ENCODE data around the gene PHKA2.
"Not testable (repeated sequence)": the region's sequence is repeated elsewhere in the genome, so short reads cannot be mapped to it uniquely, and the experiment has no call there.

The PHKA2 gene

GRCh38 chrX:18886344-18887161 lies 97.4 kb downstream of the PHKA2 start:
- DNase-seq = peak; percentile 70

- DNase-seq = no peak
Observed at GRCh38 chrX:18886005-18886343, 97.9 kb downstream of the PHKA2 start.

GRCh38 chrX:18885328-18886004 lies 98.4 kb downstream of the PHKA2 start:
- no peak for DNase-seq

GRCh38 chrX:18884916-18885315 lies 99.0 kb downstream of the PHKA2 start:
- DNase-seq = no peak

- DNase-seq = no peak
Observed at GRCh38 chrX:18883961-18884765, 99.8 kb downstream of the PHKA2 start.

- no peak for DNase-seq
Observed at GRCh38 chrX:18883234-18883960, 100.5 kb downstream of the PHKA2 start.

GRCh38 chrX:18879144-18879543 lies 104.8 kb downstream of the PHKA2 start:
- no peak for DNase-seq

- no peak for DNase-seq
Observed at GRCh38 chrX:18877469-18877868, 106.4 kb downstream of the PHKA2 start.

- no peak for DNase-seq
Observed at GRCh38 chrX:18875256-18875878, 108.5 kb downstream of the PHKA2 start.

- DNase-seq = no peak
Observed at GRCh38 chrX:18874560-18875255, 109.2 kb downstream of the PHKA2 start.

GRCh38 chrX:18873836-18874235 lies 110.1 kb downstream of the PHKA2 start:
- DNase-seq = no peak

GRCh38 chrX:18873189-18873791 lies 110.6 kb downstream of the PHKA2 start:
- no peak for DNase-seq

- DNase-seq = no peak
Observed at GRCh38 chrX:18872621-18873020, 111.3 kb downstream of the PHKA2 start.

GRCh38 chrX:18871970-18872369 lies 111.9 kb downstream of the PHKA2 start:
- DNase-seq = no peak

- no peak for DNase-seq
Observed at GRCh38 chrX:18871161-18871890, 112.6 kb downstream of the PHKA2 start.

GRCh38 chrX:18864390-18864920 lies 119.5 kb downstream of the PHKA2 start:
- DNase-seq = no peak

GRCh38 chrX:18861511-18861910 lies 122.4 kb downstream of the PHKA2 start:
- DNase-seq = no peak

GRCh38 chrX:18856645-18856997 lies 127.3 kb downstream of the PHKA2 start:
- no peak for DNase-seq

GRCh38 chrX:18855919-18856644 lies 127.8 kb downstream of the PHKA2 start:
- no peak for DNase-seq

- DNase-seq = not testable (repeated sequence)
Observed at GRCh38 chrX:18847901-18848300, 136.0 kb downstream of the PHKA2 start.
